Esophagus squamous epithelium (tissue), 5 donors: Measurements from ENCODE around the gene ARRDC5. TPM values are rescaled to one million over a fixed set of nuclear protein-coding genes. Genes with fewer than 3 reads are reported as not detected.
"Not testable (repeated sequence)": the region's sequence is repeated elsewhere in the genome, so short reads cannot be mapped to it uniquely, and the experiment has no call there.

Experiments
- DNase-seq: peaks from one replicate; lab custom pipeline; 2025; lab: John Stamatoyannopoulos, UW
- H3K27ac ChIP-seq, 4 donors: fragments of 200-600 bp; sonication (generic); one replicate each; pipeline ENCODE4 v1.5.1; 2016 to 2019; ENCODE audit warnings: mild to moderate bottlenecking in 1 of 4
- H3K27me3 ChIP-seq, 4 donors: fragments of 200-600 bp; sonication (generic); 1 replicate in 3 of 4; 2 replicates in 1 of 4; pipeline versions ENCODE4 v1.5.1 to v1.6.0; 2017 to 2021; ENCODE audit warnings: antibody characterized with exemption in 1 of 4
- H3K36me3 ChIP-seq, 3 donors: fragments of 200-600 bp; sonication (generic); one replicate each; pipeline ENCODE4 v1.5.1; 2016 to 2019
- H3K4me1 ChIP-seq, 3 donors: fragments of 200-600 bp; sonication (generic); one replicate each; pipeline ENCODE4 v1.5.1; 2017 to 2019
- H3K4me3 ChIP-seq, 4 donors: fragments of 200-600 bp; sonication (generic); 1 replicate in 3 of 4; 2 replicates in 1 of 4; pipeline ENCODE4 v1.5.1; 2016 to 2019; ENCODE audit warnings: mild to moderate bottlenecking in 2 of 4, moderate library complexity in 1 of 4
- H3K9me3 ChIP-seq, 3 donors: fragments of 200-600 bp; sonication (generic); one replicate each; pipeline ENCODE4 v1.5.1; 2016 to 2019
- CTCF ChIP-seq, 6 experiments: fragments of 450-650 bp in 4 of 6; fragments of 200-600 bp in 2 of 6; sonication (generic) in 2 of 6; IDR thresholded peaks; one replicate each; pipeline ENCODE4 v1.5.1; 2016 to 2019; ENCODE audit warnings: antibody characterized with exemption in 6 of 6, mild to moderate bottlenecking in 4 of 6, moderate library complexity in 4 of 6
- POLR2A ChIP-seq, 4 donors: fragments of 450-650 bp; IDR thresholded peaks; one replicate each; pipeline ENCODE4 v1.6.1; 2017; ENCODE audit warnings: antibody characterized with exemption in 4 of 4, mild to moderate bottlenecking in 4 of 4, moderate library complexity in 3 of 4
- WGBS, 2 donors: methylation state at CpG; one replicate each; pipeline ENCODE4 v1.1.5; 2018; 5-methylcytosine and 5-hydroxymethylcytosine counted together
- intact Hi-C: fragments of 100-400 bp; cut with DNase I; formaldehyde crosslinking; loops from one replicate; pipeline ENCODE4 v1.15.0; 2022
- total RNA-seq, 4 donors: library from RNA; depleted of rRNA; stranded (reverse); fragments of >200 nt; gene quantifications; one replicate each; pipeline ENCODE4 v1.1.0, GENCODE V29; 2016
- donor health status: DM: yes; HTN: yes; CAD: no.

Gene ARRDC5
- total RNA-seq, 4 donors from 2014 or later = 0.38 to 0.62 TPM; not detected in 2

DNA sequence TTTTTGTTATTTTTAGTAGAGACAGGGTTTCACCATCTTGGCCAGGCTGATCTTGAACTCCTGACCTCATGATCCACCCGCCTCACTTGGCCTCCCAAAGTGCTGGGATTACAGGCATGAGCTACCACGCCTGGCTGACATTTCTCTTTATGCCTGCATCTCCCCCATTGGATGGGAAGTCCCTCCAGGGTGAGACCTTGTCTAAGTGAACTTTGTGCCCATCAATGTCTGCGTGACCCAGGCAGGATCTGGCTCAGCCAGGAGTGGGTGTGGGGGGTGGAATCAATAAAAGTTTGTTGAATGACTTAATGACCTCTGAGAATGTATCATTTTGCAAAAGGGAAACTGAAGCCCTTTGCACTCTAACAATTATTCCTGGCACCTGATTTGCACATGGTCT lies 1.8 kb upstream of the ARRDC5 start:
- no peak for TF ChIP-seq CTCF (IDR thresholded peaks at IDR 0.05)
- no peak for TF ChIP-seq POLR2A (IDR thresholded peaks at IDR 0.05)
- Histone ChIP-seq H3K4me1 (peaks cover 5 to 11% (median 5%) of the 10 kb centered on the region in 3 donors), H3K27ac (no peak overlapping the region), H3K9me3 (no peaks in the 10 kb centered on the region), H3K4me3 (no peak overlapping the region), H3K36me3 (no peaks in the 10 kb centered on the region), H3K27me3 (peaks cover 0 to 11% (median 3%) of the 10 kb centered on the region in 4 donors)
- intact Hi-C loops = no loop called here
- WGBS, 2 donors = 64 to 73% methylated on average over 2 of the region's 3 CpGs
- DNase-seq = no peak

DNA sequence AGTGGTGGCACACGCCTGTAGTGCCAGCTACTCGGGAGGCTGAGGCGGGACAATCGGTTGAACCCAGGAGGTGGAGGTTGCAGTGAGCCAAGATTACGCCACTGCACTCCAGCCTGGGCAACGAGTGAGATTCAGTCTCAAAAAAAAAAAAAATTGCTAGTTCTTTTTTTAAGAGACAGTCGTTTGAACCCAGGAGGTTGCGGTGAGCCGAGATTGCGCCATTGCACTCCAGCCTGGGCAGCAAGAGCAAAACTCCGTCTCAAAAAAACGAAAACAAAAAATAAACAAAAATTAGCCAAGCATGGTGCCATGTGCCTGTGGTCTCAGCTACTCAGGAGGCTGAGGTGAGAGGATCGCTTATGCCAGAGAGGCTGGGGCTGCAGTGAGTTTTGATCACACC lies 1.8 kb downstream of the ARRDC5 start:
- H3K27ac ChIP-seq, intact Hi-C loops, H3K9me3 ChIP-seq, H3K36me3 ChIP-seq, DNase-seq, H3K4me3 ChIP-seq, H3K27me3 ChIP-seq: not testable (repeated sequence)
- H3K4me1 ChIP-seq = peaks cover 0 to 12% (median 3%) of the 10 kb centered on the region in 3 donors
- WGBS, 2 donors = 71 to 74% methylated on average over 12 to 13 of the region's 13 CpGs

- Histone ChIP-seq H3K27me3 (no peaks in the 10 kb centered on the region), H3K4me3 (no peak overlapping the region), H3K4me1 (peaks cover 0 to 17% (median 3%) of the 10 kb centered on the region in 3 donors), H3K27ac (peak overlapping the region in 1 of 4 donors; percentile 34), H3K36me3 (no peaks in the 10 kb centered on the region), H3K9me3 (no peaks in the 10 kb centered on the region)
- no peak for TF ChIP-seq CTCF (IDR thresholded peaks at IDR 0.05)
- no peak for TF ChIP-seq POLR2A (IDR thresholded peaks at IDR 0.05)
- no peak for DNase-seq
- intact Hi-C loops = no loop called here
- WGBS, 2 donors = 77 to 97% methylated on average over 2 to 6 of the region's 7 CpGs
Observed at GRCh38 chr19:4897146-4897545, 5.5 kb downstream of the ARRDC5 start.

- intact Hi-C loops = no loop called here
- Histone ChIP-seq H3K4me1 (peaks cover 0 to 17% (median 3%) of the 10 kb centered on the region in 3 donors), H3K27ac (peak overlapping the region in 3 of 4 donors; percentile 3 to 64 (median 34)), H3K9me3 (no peaks in the 10 kb centered on the region), H3K4me3 (no peak overlapping the region), H3K27me3 (peaks cover 0 to 4% (median 0%) of the 10 kb centered on the region in 4 donors), H3K36me3 (no peaks in the 10 kb centered on the region)
- TF ChIP-seq CTCF (IDR thresholded peaks at IDR 0.05) (no peak), POLR2A (IDR thresholded peaks at IDR 0.05) (no peak)
- WGBS, 2 donors = 51 to 59% methylated on average over 3 of the region's 3 CpGs
- DNase-seq = no peak
Observed at GRCh38 chr19:4896372-4896771, 6.3 kb downstream of the ARRDC5 start.

- DNase-seq, H3K36me3 ChIP-seq, H3K27ac ChIP-seq, H3K9me3 ChIP-seq, H3K4me3 ChIP-seq, intact Hi-C loops: not testable (repeated sequence)
- peaks cover 0 to 17% (median 3%) of the 10 kb centered on the region in 3 donors for H3K4me1 ChIP-seq
- WGBS, 2 donors = 86 to 91% methylated on average over 11 of the region's 11 CpGs
- peaks cover 0 to 17% (median 0%) of the 10 kb centered on the region in 4 donors for H3K27me3 ChIP-seq
Observed at GRCh38 chr19:4892962-4893361, 9.7 kb downstream of the ARRDC5 start.

DNA sequence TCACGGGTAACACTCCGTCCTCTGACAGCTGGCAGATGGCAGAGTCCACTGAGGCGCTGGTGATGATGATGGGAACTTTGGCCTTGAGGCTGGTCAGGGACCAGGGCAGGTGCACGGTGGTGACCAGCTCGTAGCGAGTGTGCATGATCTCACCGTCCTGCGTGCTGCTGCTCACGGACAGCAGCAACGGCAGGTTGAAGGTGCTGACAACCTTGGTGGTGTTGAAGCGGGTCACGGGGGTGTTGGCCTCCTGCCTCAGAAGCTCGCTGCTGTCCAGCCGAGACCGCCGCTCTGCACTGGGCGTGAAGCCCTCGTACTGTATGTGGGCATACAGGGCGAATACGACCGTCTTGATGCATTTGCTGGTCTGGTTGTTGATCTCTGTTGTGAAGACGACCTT lies 11.6 kb downstream of the ARRDC5 start:
- H3K9me3 ChIP-seq = no peaks in the 10 kb centered on the region
- TF ChIP-seq POLR2A (IDR thresholded peaks at IDR 0.05) (no peak), CTCF (IDR thresholded peaks at IDR 0.05) (no peak)
- H3K27ac ChIP-seq = no peak overlapping the region
- DNase-seq = no peak
- intact Hi-C loops = no loop called here
- H3K4me3 ChIP-seq = no peak overlapping the region
- WGBS, 2 donors = 90% methylated on average over 3 to 11 of the region's 22 CpGs
- H3K36me3 ChIP-seq = no peaks in the 10 kb centered on the region
- peaks cover 0 to 8% (median 0%) of the 10 kb centered on the region in 3 donors for H3K4me1 ChIP-seq
- H3K27me3 ChIP-seq = peaks cover 0 to 17% (median 0%) of the 10 kb centered on the region in 4 donors
